ENCODE data around the gene RIOK1. TPM values are rescaled to one million over a fixed set of nuclear protein-coding genes. Genes with fewer than 3 reads are reported as not detected.

Gene RIOK1
- total and polyA plus RNA-seq, 9 donors, result 11.2 to 33.2 (median 18.3) TPM

Other genes starting within 250 kb of the RIOK1 start
- gene SSR1, start 76.6 kb upstream of the RIOK1 start, total RNA-seq, result 100 to 1,000 TPM in 5 of 7 donors, 10 to 100 TPM in 2; 42.3 to 166 (median 123) TPM
- gene SSR1, start 76.6 kb upstream of the RIOK1 start, polyA plus RNA-seq, result 100 to 1,000 TPM in 1 of 2 donors, 10 to 100 TPM in 1; 45.0 to 111 TPM
- not detected for gene CAGE1, start 66 bp upstream of the RIOK1 start, total RNA-seq
- gene CAGE1, start 66 bp upstream of the RIOK1 start, polyA plus RNA-seq, result not detected
- 10 to 100 TPM in 1 of 7 donors, 1 to 10 TPM in 6; 2.1 to 65.7 (median 6.7) TPM for gene DSP, start 151.9 kb downstream of the RIOK1 start, total RNA-seq
- 10 to 100 TPM in 1 of 2 donors, 1 to 10 TPM in 1; 4.4 to 12.7 TPM for gene DSP, start 151.9 kb downstream of the RIOK1 start, polyA plus RNA-seq
- 10 to 100 TPM in 6 of 7 donors, 1 to 10 TPM in 1; 8.6 to 19.6 (median 12.3) TPM for gene SNRNP48, start 200.4 kb downstream of the RIOK1 start, total RNA-seq
- 10 to 100 TPM in 1 of 2 donors, 1 to 10 TPM in 1; 9.8 to 11.7 TPM for gene SNRNP48, start 200.4 kb downstream of the RIOK1 start, polyA plus RNA-seq

Data from ovary (tissue), 9 donors.